B cell (primary cell): ENCODE results near the gene TAF7. TPM values are rescaled to one million over a fixed set of nuclear protein-coding genes. Genes with fewer than 3 reads are reported as not detected.

ENCODE experiments used
- ATAC-seq: fragments of 200-7000 bp; cut with Tn5 transposase; one replicate; pipeline ENCODE4 v1.10.0; 2021; ENCODE audit warnings: low read depth, mild to moderate bottlenecking, moderate number of reproducible peaks, moderate library complexity
- CTCF ChIA-PET: fragments of 350-600 bp; sonication (Branson Sonifier 250); formaldehyde crosslinking; loops from one replicate; lab custom pipeline; 2021; ENCODE audit warnings: antibody characterized with exemption, inconsistent platforms; lab: Charles Lee
- POLR2A ChIA-PET: fragments of 350-600 bp; sonication (Branson Sonifier 250); formaldehyde crosslinking; loops from one replicate; lab custom pipeline; 2021; ENCODE audit warnings: antibody characterized with exemption; lab: Charles Lee
- DNase-seq: peaks from one replicate; pipeline ENCODE4 v3.0.0; 2013
- H2AFZ ChIP-seq: 2 replicates; pipeline ENCODE4 v1.6.1; 2012; ENCODE audit warnings: mild to moderate bottlenecking, low read depth, low read length; ENCODE audit not compliant: insufficient read depth, poor library complexity, severe bottlenecking
- H3K27ac ChIP-seq, 2 donors: 1 replicate in 1 of 2; 2 replicates in 1 of 2; pipeline ENCODE4 v1.5.1; 2012 to 2013; ENCODE audit warnings: low read length in 2 of 2, mild to moderate bottlenecking in 2 of 2, moderate library complexity in 1 of 2
- H3K27me3 ChIP-seq, 4 experiments: fragments of 200-600 bp in 1 of 4; sonication (generic) in 1 of 4; replicated peaks in 1 of 4; 1 replicate in 2 of 4; 2 replicates in 2 of 4; pipeline versions ENCODE4 v1.6.1 to v1.7.0; 2013 to 2016; ENCODE audit warnings: low read length in 3 of 4, mild to moderate bottlenecking in 2 of 4, mixed read lengths in 1 of 4, moderate library complexity in 1 of 4; ENCODE audit not compliant: insufficient read depth in 4 of 4, control insufficient read depth in 3 of 4; ENCODE audit errors: control extremely low read depth in 1 of 4
- H3K36me3 ChIP-seq, 2 experiments: replicated peaks in 1 of 2; 1 replicate in 1 of 2; 2 replicates in 1 of 2; pipeline versions ENCODE4 v1.6.1 to v1.7.1; 2013; ENCODE audit warnings: low read length in 1 of 2; ENCODE audit not compliant: insufficient read depth in 2 of 2, control insufficient read depth in 1 of 2; ENCODE audit errors: control extremely low read depth in 1 of 2, extremely low read depth in 1 of 2
- H3K4me1 ChIP-seq, 2 donors: fragments of 200-600 bp in 1 of 2; sonication (generic) in 1 of 2; 1 replicate in 1 of 2; 2 replicates in 1 of 2; pipeline versions ENCODE4 v1.5.1 to v1.6.1; 2013 to 2017; ENCODE audit warnings: low read length in 2 of 2; ENCODE audit not compliant: control insufficient read depth in 2 of 2, insufficient read depth in 2 of 2
- H3K4me2 ChIP-seq: replicated peaks from 2 replicates; pipeline ENCODE3; 2012; ENCODE audit warnings: mild to moderate bottlenecking, low read depth, low read length; ENCODE audit not compliant: poor library complexity, severe bottlenecking
- H3K4me3 ChIP-seq, 5 experiments: fragments of 200-600 bp in 1 of 5; sonication (generic) in 1 of 5; 1 replicate in 3 of 5; 2 replicates in 2 of 5; pipeline versions ENCODE4 v1.5.1 to v1.7.0; 2011 to 2016; ENCODE audit warnings: low read length in 4 of 5, mild to moderate bottlenecking in 4 of 5, low read depth in 2 of 5, control low read depth in 1 of 5, moderate library complexity in 1 of 5; ENCODE audit not compliant: insufficient read depth in 1 of 5; ENCODE audit errors: control extremely low read depth in 1 of 5, extremely low read depth in 1 of 5
- H3K79me2 ChIP-seq: fragments of 200-600 bp; sonication (generic); one replicate; pipeline ENCODE4 v1.6.0; 2016; ENCODE audit warnings: low read length; ENCODE audit not compliant: control insufficient read depth, insufficient read depth
- H3K9ac ChIP-seq: fragments of 200-600 bp; sonication (generic); 2 replicates; pipeline ENCODE4 v1.6.1; 2017; ENCODE audit warnings: mild to moderate bottlenecking, low read length, moderate library complexity
- H3K9me3 ChIP-seq, 3 donors: one replicate each; pipeline versions ENCODE4 v1.6.1 to v1.7.1; 2013; ENCODE audit warnings: low read length in 2 of 3; ENCODE audit not compliant: control insufficient read depth in 2 of 3, insufficient read depth in 1 of 3; ENCODE audit errors: control extremely low read depth in 1 of 3
- H4K20me1 ChIP-seq: 2 replicates; pipeline ENCODE4 v1.6.0; 2012; ENCODE audit warnings: mild to moderate bottlenecking, low read length; ENCODE audit not compliant: insufficient read depth, control insufficient read depth, poor library complexity, severe bottlenecking
- H3K27ac Mint-ChIP-seq: one replicate; pipeline ENCODE4 v1.8.0; 2021; ENCODE audit warnings: mixed read lengths
- H3K27me3 Mint-ChIP-seq: one replicate; pipeline ENCODE4 v1.8.0; 2021; ENCODE audit warnings: mixed read lengths
- H3K4me1 Mint-ChIP-seq: one replicate; pipeline ENCODE4 v1.8.0; 2021; ENCODE audit warnings: mixed read lengths
- H3K4me3 Mint-ChIP-seq: one replicate; pipeline ENCODE4 v1.8.0; 2021; ENCODE audit warnings: mixed read lengths
- H3K9me3 Mint-ChIP-seq: one replicate; pipeline ENCODE4 v1.8.0; 2022; ENCODE audit warnings: mixed read lengths; ENCODE audit not compliant: insufficient read depth
- CTCF ChIP-seq: fragments of 200-600 bp; IDR thresholded peaks from one replicate; pipeline ENCODE4 v1.8.0; 2022; ENCODE audit warnings: antibody characterized with exemption, mild to moderate bottlenecking
- EZH2 ChIP-seq: IDR thresholded peaks from 2 replicates; pipeline ENCODE4 v1.6.1; 2012; ENCODE audit warnings: borderline replicate concordance, low read depth, mild to moderate bottlenecking, moderate library complexity, low read length; ENCODE audit not compliant: insufficient read depth, poor library complexity, severe bottlenecking
- WGBS: methylation state at CpG from one replicate; pipeline ENCODE4 v1.1.5; 2013; ENCODE audit warnings: missing lambda C conversion rate; ENCODE audit not compliant: insufficient coverage; 5-methylcytosine and 5-hydroxymethylcytosine counted together
- intact Hi-C: fragments of 100-400 bp; cut with micrococcal nuclease; formaldehyde crosslinking; loops from one replicate; pipeline ENCODE4 v1.10.0; 2022
- polyA plus RNA-seq: library from polyadenylated mRNA; depleted of rRNA; stranded (reverse); fragments of >200 nt; gene quantifications from 2 replicates; pipeline ENCODE4 v1.2.3, GENCODE V29; 2012
- total RNA-seq, 2 donors: library from RNA; stranded (reverse); fragments of 120-200 nt in 1 of 2; gene quantifications; 1 replicate in 1 of 2; 2 replicates in 1 of 2; pipeline versions ENCODE4 v1.2.3 to v1.2.4, GENCODE V29; 2013 to 2022

Gene TAF7
- total and polyA plus RNA-seq, 2 donors (not counting 1 experiment from before 2014, with no cell fraction given) = 52.1 to 119 TPM

DNA sequence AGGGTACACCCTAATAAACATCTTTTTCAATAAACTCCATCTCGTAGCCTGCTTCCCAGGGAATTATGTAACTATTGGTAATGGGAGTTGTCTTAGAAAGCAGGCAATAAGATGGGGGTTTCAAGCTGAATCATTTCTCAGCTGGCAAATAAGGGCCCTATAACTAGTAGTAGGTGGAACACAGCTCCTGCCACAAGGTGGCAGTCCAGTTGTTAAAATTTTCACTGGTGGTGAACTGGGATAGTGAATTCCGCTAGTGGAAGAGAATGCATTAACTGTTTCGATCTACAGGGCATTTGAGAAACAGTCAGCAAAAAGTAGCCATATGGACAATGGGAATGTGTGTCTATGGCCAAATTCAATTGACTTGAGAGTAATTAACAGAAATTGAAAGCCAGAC, 47.7 kb downstream of the TAF7 start:
- ChIA-PET CTCF (no interaction called here), POLR2A (no interaction called here)
- Histone ChIP-seq H3K4me1 (no peaks in the 10 kb centered on the region), H2AFZ (no peak overlapping the region), H3K36me3 (no peaks in the 10 kb centered on the region), H3K27ac (no peak overlapping the region), H3K27me3 (no peaks in the 10 kb centered on the region), H3K4me3 (no peak overlapping the region), H3K9ac (no peak overlapping the region), H3K9me3 (peaks cover 6 to 81% (median 59%) of the 10 kb centered on the region in 3 donors), H3K4me2 (no peak overlapping the region), H3K79me2 (no peaks in the 10 kb centered on the region), H4K20me1 (no peaks in the 10 kb centered on the region)
- TF ChIP-seq EZH2 (no peak), CTCF (no peak)
- ATAC-seq (no peak), DNase-seq (no peak)
- intact Hi-C loops = no loop called here
- Mint-ChIP-seq H3K27ac (no peak overlapping the region), H3K4me3 (no peak overlapping the region), H3K4me1 (no peaks in the 10 kb centered on the region), H3K27me3 (no peaks in the 10 kb centered on the region), H3K9me3 (peaks cover 43% of the 10 kb centered on the region)
- WGBS = 100% methylated on average over 2 of the region's 3 CpGs

DNA sequence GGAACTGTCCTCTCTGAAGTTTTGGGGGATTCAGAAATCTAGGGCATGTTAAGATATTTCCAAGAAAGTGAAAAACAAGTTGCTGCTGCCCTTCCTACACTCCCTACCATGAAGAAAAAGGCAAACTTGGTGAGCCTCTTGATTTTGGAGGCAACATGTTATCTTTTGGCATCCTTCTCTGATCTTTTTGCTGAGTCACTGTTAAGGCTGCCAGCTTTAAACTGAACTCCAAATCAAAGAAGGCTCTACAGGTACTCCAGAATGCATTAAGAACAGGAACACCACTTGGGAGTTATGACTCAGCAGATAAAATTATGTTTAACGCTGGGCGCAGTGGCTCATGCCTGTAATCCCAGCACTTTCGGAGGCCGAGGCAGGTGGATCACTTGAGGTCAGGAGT, 51.4 kb downstream of the TAF7 start:
- WGBS = no CpG with 5 or more reads among the region's 4 CpGs
- H3K27ac Mint-ChIP-seq = no peak overlapping the region
- H3K27ac ChIP-seq = no peak overlapping the region
- ChIA-PET CTCF (no interaction called here), POLR2A (no interaction called here)
- no peak for DNase-seq
- intact Hi-C loops = no loop called here
- no peak for ATAC-seq
- peaks cover 10 to 90% (median 42%) of the 10 kb centered on the region in 3 donors for H3K9me3 ChIP-seq
- H3K4me2 ChIP-seq = no peak overlapping the region
- H3K9me3 Mint-ChIP-seq = peaks cover 53% of the 10 kb centered on the region
- no peaks in the 10 kb centered on the region for H3K27me3 Mint-ChIP-seq
- no peak overlapping the region for H3K4me3 Mint-ChIP-seq
- no peaks in the 10 kb centered on the region for H3K36me3 ChIP-seq
- no peaks in the 10 kb centered on the region for H3K27me3 ChIP-seq
- no peaks in the 10 kb centered on the region for H3K4me1 Mint-ChIP-seq
- H2AFZ ChIP-seq = no peak overlapping the region
- H3K9ac ChIP-seq = no peak overlapping the region
- TF ChIP-seq CTCF = no peak
- no peak for TF ChIP-seq EZH2
- H3K4me1 ChIP-seq = no peaks in the 10 kb centered on the region
- H4K20me1 ChIP-seq = no peaks in the 10 kb centered on the region
- H3K79me2 ChIP-seq = no peaks in the 10 kb centered on the region
- no peak overlapping the region for H3K4me3 ChIP-seq

Other genes starting within 250 kb of the TAF7 start
Only the 30 nearest of the 38 such genes appear.
- gene PCDHB7, start 148.1 kb downstream of the TAF7 start, total RNA-seq = not detected in 2 replicates
- gene PCDHB7, start 148.1 kb downstream of the TAF7 start, polyA plus RNA-seq = not detected in 2 replicates
- gene PCDHB8, start 143.0 kb downstream of the TAF7 start, total RNA-seq = not detected in 2 replicates
- gene PCDHB8, start 143.0 kb downstream of the TAF7 start, polyA plus RNA-seq = not detected in 2 replicates
- not detected in 2 replicates for gene PCDHB16, start 138.4 kb downstream of the TAF7 start, total RNA-seq
- not detected in 2 replicates for gene PCDHB16, start 138.4 kb downstream of the TAF7 start, polyA plus RNA-seq
- 0.12 TPM in 2 replicates for gene PCDHB9, start 133.6 kb downstream of the TAF7 start, total RNA-seq
- 0.12 and 0.20 TPM in 2 replicates for gene PCDHB9, start 133.6 kb downstream of the TAF7 start, polyA plus RNA-seq
- not detected in 2 replicates for gene PCDHB10, start 128.4 kb downstream of the TAF7 start, total RNA-seq
- not detected in 2 replicates for gene PCDHB10, start 128.4 kb downstream of the TAF7 start, polyA plus RNA-seq
- not detected in 2 replicates for gene PCDHB11, start 121.2 kb downstream of the TAF7 start, total RNA-seq
- gene PCDHB11, start 121.2 kb downstream of the TAF7 start, polyA plus RNA-seq = not detected in 2 replicates
- gene PCDHB12, start 112.1 kb downstream of the TAF7 start, total RNA-seq = not detected in 2 replicates
- gene PCDHB12, start 112.1 kb downstream of the TAF7 start, polyA plus RNA-seq = not detected in 2 replicates
- 0.07 TPM in 1 of 2 replicates, not detected in the other for gene PCDHB13, start 106.9 kb downstream of the TAF7 start, total RNA-seq
- gene PCDHB13, start 106.9 kb downstream of the TAF7 start, polyA plus RNA-seq = not detected in 2 replicates
- 0.10 TPM in 1 of 2 replicates, not detected in the other for gene PCDHB14, start 97.4 kb downstream of the TAF7 start, total RNA-seq
- gene PCDHB14, start 97.4 kb downstream of the TAF7 start, polyA plus RNA-seq = not detected in 2 replicates
- not detected in 2 replicates for gene PCDHB15, start 75.4 kb downstream of the TAF7 start, total RNA-seq
- gene PCDHB15, start 75.4 kb downstream of the TAF7 start, polyA plus RNA-seq = 0.10 TPM in 1 of 2 replicates, not detected in the other
- gene SLC25A2, start 16.7 kb downstream of the TAF7 start, total RNA-seq = 3.4 and 3.6 TPM in 2 replicates
- gene SLC25A2, start 16.7 kb downstream of the TAF7 start, polyA plus RNA-seq = 0.12 and 0.29 TPM in 2 replicates
- 0.53 and 0.64 TPM in 2 replicates for gene PCDHGA1, start 9.7 kb upstream of the TAF7 start, total RNA-seq
- 0.06 and 0.17 TPM in 2 replicates for gene PCDHGA1, start 9.7 kb upstream of the TAF7 start, polyA plus RNA-seq
- 0.07 and 0.29 TPM in 2 replicates for gene PCDHGA2, start 18.0 kb upstream of the TAF7 start, total RNA-seq
- gene PCDHGA2, start 18.0 kb upstream of the TAF7 start, polyA plus RNA-seq = 0.06 and 0.09 TPM in 2 replicates
- 0.29 and 0.32 TPM in 2 replicates for gene PCDHGA3, start 23.0 kb upstream of the TAF7 start, total RNA-seq
- 0.10 TPM in 1 of 2 replicates, not detected in the other for gene PCDHGA3, start 23.0 kb upstream of the TAF7 start, polyA plus RNA-seq
- 0.66 and 0.69 TPM in 2 replicates for gene PCDHGB1, start 29.3 kb upstream of the TAF7 start, total RNA-seq
- gene PCDHGB1, start 29.3 kb upstream of the TAF7 start, polyA plus RNA-seq = 0.09 and 0.10 TPM in 2 replicates
- 1.1 TPM in 2 replicates for gene PCDHGA4, start 34.2 kb upstream of the TAF7 start, total RNA-seq
- gene PCDHGA4, start 34.2 kb upstream of the TAF7 start, polyA plus RNA-seq = 0.09 and 0.13 TPM in 2 replicates
- gene PCDHGB2, start 39.2 kb upstream of the TAF7 start, total RNA-seq = 3.3 and 3.9 TPM in 2 replicates
- gene PCDHGB2, start 39.2 kb upstream of the TAF7 start, polyA plus RNA-seq = 0.32 and 0.66 TPM in 2 replicates
- gene PCDHGA5, start 43.4 kb upstream of the TAF7 start, total RNA-seq = 1.7 and 1.8 TPM in 2 replicates
- 0.07 and 0.21 TPM in 2 replicates for gene PCDHGA5, start 43.4 kb upstream of the TAF7 start, polyA plus RNA-seq
- gene PCDHGB3, start 49.5 kb upstream of the TAF7 start, total RNA-seq = 2.8 and 3.8 TPM in 2 replicates
- gene PCDHGB3, start 49.5 kb upstream of the TAF7 start, polyA plus RNA-seq = 0.33 and 0.52 TPM in 2 replicates
- gene PCDHGA6, start 53.1 kb upstream of the TAF7 start, total RNA-seq = 2.5 and 2.7 TPM in 2 replicates
- gene PCDHGA6, start 53.1 kb upstream of the TAF7 start, polyA plus RNA-seq = 0.33 and 0.78 TPM in 2 replicates
- gene PCDHGA7, start 62.0 kb upstream of the TAF7 start, total RNA-seq = 1.8 and 2.3 TPM in 2 replicates
- gene PCDHGA7, start 62.0 kb upstream of the TAF7 start, polyA plus RNA-seq = 0.23 and 0.49 TPM in 2 replicates
- 1.6 and 1.8 TPM in 2 replicates for gene PCDHGB4, start 66.9 kb upstream of the TAF7 start, total RNA-seq
- gene PCDHGB4, start 66.9 kb upstream of the TAF7 start, polyA plus RNA-seq = 0.06 and 0.39 TPM in 2 replicates
- 1.2 and 1.3 TPM in 2 replicates for gene PCDHGA8, start 71.8 kb upstream of the TAF7 start, total RNA-seq
- gene PCDHGA8, start 71.8 kb upstream of the TAF7 start, polyA plus RNA-seq = 0.06 and 0.21 TPM in 2 replicates
- 2.5 TPM in 2 replicates for gene PCDHGB5, start 77.2 kb upstream of the TAF7 start, total RNA-seq
- gene PCDHGB5, start 77.2 kb upstream of the TAF7 start, polyA plus RNA-seq = 0.20 and 0.37 TPM in 2 replicates
- 1.9 and 2.5 TPM in 2 replicates for gene PCDHGA9, start 82.0 kb upstream of the TAF7 start, total RNA-seq
- gene PCDHGA9, start 82.0 kb upstream of the TAF7 start, polyA plus RNA-seq = 0.19 TPM in 2 replicates
- gene PCDHGB6, start 87.2 kb upstream of the TAF7 start, total RNA-seq = 2.1 and 2.2 TPM in 2 replicates
- gene PCDHGB6, start 87.2 kb upstream of the TAF7 start, polyA plus RNA-seq = 0.22 and 0.33 TPM in 2 replicates
- gene PCDHGA10, start 92.2 kb upstream of the TAF7 start, total RNA-seq = 1.9 and 2.0 TPM in 2 replicates
- 0.06 and 0.10 TPM in 2 replicates for gene PCDHGA10, start 92.2 kb upstream of the TAF7 start, polyA plus RNA-seq
- gene PCDHGB7, start 96.9 kb upstream of the TAF7 start, total RNA-seq = 1.9 and 2.2 TPM in 2 replicates
- gene PCDHGB7, start 96.9 kb upstream of the TAF7 start, polyA plus RNA-seq = 0.06 and 0.12 TPM in 2 replicates
- 1.5 and 1.8 TPM in 2 replicates for gene PCDHGA11, start 100.3 kb upstream of the TAF7 start, total RNA-seq
- gene PCDHGA11, start 100.3 kb upstream of the TAF7 start, polyA plus RNA-seq = 0.15 TPM in 1 of 2 replicates, not detected in the other
- gene PCDHGA12, start 109.7 kb upstream of the TAF7 start, total RNA-seq = 1.6 and 2.8 TPM in 2 replicates
- gene PCDHGA12, start 109.7 kb upstream of the TAF7 start, polyA plus RNA-seq = 0.09 and 0.27 TPM in 2 replicates